Measurements from ENCODE around the gene IREB2. TPM values are rescaled to one million over a fixed set of nuclear protein-coding genes. Genes with fewer than 3 reads are reported as not detected.

Gene IREB2
- total and polyA plus RNA-seq, 4 donors, result 9.8 to 71.5 (median 38.4) TPM

DNA sequence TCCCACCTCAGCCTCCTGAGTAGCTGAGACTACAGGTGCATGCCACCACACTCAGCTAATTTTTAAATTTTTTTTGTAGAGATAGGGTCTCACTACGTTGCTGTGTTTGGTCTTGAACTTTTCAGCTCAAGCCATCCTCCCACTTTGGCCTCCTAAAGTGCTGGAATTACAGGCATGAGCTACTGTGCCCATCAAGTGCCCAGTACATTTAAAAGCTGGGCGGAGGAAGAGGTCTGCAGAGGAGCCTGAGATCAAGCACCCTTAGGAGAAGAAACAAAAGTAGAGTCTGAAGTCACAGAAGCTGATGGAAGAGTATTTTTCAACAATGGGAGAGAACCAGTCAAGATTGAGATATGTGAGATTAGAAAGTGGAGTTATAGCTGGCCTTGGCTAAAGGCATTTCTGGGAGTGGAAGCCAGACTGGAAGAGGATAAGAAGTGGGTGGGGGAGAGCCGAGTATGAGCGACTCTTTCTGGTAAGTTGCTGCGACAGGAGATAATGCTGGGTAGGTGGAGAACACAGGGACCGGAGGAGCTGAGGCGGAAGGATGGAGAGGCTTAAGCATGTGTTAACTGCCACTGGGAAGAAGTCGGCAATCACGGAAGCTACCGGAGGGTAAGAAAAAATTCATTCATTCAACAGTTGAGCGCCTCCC is 782 bp upstream of the IREB2 start:
- Histone ChIP-seq H3K36me3 (ENCODE audit: control insufficient read depth in 4 of 4, insufficient read depth in 4 of 4, low read length in 4 of 4) (peaks cover 2 to 15% (median 11%) of the 10 kb centered on the region in 4 donors), H3K9ac (ENCODE audit: insufficient read depth in 1 of 2, low read length in 2 of 2) (peak overlapping the region; percentile 65 to 71), H3K4me3 (peak overlapping the region; percentile 57), H3K27me3 (ENCODE audit: control insufficient read depth in 3 of 3, insufficient read depth in 3 of 3, low read length in 2 of 3) (peaks cover 0 to 2% (median 0%) of the 10 kb centered on the region in 3 donors), H3K4me1 (ENCODE audit: control insufficient read depth in 5 of 5, insufficient read depth in 5 of 5, low read length in 5 of 5) (peaks cover 3 to 16% (median 10%) of the 10 kb centered on the region in 5 donors), H3K27ac (ENCODE audit: low read depth in 1 of 2, low read length in 1 of 2) (peak overlapping the region; percentile 74 to 84), H3K9me3 (ENCODE audit: control insufficient read depth in 4 of 4, insufficient read depth in 3 of 4, low read length in 3 of 4) (no peaks in the 10 kb centered on the region)
- ATAC-seq (ENCODE audit: insufficient read depth, low FRiP score) (peak; percentile 5), DNase-seq (no peak)
- TF ChIP-seq, protein P1, sequence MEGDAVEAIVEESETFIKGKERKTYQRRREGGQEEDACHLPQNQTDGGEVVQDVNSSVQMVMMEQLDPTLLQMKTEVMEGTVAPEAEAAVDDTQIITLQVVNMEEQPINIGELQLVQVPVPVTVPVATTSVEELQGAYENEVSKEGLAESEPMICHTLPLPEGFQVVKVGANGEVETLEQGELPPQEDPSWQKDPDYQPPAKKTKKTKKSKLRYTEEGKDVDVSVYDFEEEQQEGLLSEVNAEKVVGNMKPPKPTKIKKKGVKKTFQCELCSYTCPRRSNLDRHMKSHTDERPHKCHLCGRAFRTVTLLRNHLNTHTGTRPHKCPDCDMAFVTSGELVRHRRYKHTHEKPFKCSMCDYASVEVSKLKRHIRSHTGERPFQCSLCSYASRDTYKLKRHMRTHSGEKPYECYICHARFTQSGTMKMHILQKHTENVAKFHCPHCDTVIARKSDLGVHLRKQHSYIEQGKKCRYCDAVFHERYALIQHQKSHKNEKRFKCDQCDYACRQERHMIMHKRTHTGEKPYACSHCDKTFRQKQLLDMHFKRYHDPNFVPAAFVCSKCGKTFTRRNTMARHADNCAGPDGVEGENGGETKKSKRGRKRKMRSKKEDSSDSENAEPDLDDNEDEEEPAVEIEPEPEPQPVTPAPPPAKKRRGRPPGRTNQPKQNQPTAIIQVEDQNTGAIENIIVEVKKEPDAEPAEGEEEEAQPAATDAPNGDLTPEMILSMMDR (IDR thresholded peaks at IDR 0.05; ENCODE audit: control extremely low read depth, extremely low read depth), result no peak
- 14 to 15% methylated on average over 11 of the region's 11 CpGs for WGBS, 2 donors

DNA sequence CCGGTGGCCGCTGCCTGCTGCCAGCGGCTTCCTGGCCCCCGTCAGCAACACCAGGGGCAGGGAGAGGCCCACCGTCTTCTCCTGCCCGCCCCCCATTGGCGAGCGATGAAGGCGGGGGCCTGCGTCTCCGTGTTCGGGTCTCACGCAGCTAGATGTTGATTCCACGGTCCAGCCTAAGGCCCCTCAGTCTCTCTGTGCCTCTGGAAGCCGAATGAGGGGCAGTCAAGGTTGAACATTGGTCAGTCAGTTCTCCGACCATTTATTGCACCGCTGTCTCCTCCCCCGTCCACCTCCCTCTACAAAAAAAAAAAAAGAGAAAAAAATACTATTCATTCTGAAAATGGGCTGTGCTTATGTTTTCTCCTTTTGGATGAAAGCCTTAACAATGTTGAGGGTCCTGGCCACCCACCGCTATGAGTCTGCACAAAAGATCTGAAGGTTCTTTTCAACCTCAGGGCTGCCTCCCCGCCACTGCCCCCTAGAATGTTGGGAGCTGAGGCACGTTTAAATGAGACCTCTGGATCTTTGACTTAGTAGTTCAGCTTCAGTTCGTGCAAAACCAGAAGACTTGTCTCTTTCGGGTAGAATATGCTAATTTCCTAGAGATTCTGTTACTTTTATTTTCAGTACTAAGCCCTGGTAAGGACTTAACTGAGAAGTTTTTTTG is 736 bp downstream of the IREB2 start:
- DNase-seq, result peak; percentile 23 to 57 (median 55)
- H3K9me3 ChIP-seq (ENCODE audit: control insufficient read depth in 4 of 4, insufficient read depth in 3 of 4, low read length in 3 of 4), result no peaks in the 10 kb centered on the region
- TF ChIP-seq, protein P1 (IDR thresholded peaks at IDR 0.05; ENCODE audit: control extremely low read depth, extremely low read depth), result no peak
- ATAC-seq (ENCODE audit: insufficient read depth, low FRiP score), result peak; percentile 14
- H3K36me3 ChIP-seq (ENCODE audit: control insufficient read depth in 4 of 4, insufficient read depth in 4 of 4, low read length in 4 of 4), result peaks cover 2 to 21% (median 17%) of the 10 kb centered on the region in 4 donors
- peak overlapping the region; percentile 95 to 96 for H3K27ac ChIP-seq (ENCODE audit: low read depth in 1 of 2, low read length in 1 of 2)
- H3K4me3 ChIP-seq, result peak overlapping the region; percentile 97
- 0 to 1% methylated on average over 23 of the region's 23 CpGs for WGBS, 2 donors
- H3K4me1 ChIP-seq (ENCODE audit: control insufficient read depth in 5 of 5, insufficient read depth in 5 of 5, low read length in 5 of 5), result peaks cover 3 to 22% (median 10%) of the 10 kb centered on the region in 5 donors
- H3K9ac ChIP-seq (ENCODE audit: insufficient read depth in 1 of 2, low read length in 2 of 2), result peak overlapping the region; percentile 91 to 98
- peaks cover 0 to 2% (median 0%) of the 10 kb centered on the region in 3 donors for H3K27me3 ChIP-seq (ENCODE audit: control insufficient read depth in 3 of 3, insufficient read depth in 3 of 3, low read length in 2 of 3)

DNA sequence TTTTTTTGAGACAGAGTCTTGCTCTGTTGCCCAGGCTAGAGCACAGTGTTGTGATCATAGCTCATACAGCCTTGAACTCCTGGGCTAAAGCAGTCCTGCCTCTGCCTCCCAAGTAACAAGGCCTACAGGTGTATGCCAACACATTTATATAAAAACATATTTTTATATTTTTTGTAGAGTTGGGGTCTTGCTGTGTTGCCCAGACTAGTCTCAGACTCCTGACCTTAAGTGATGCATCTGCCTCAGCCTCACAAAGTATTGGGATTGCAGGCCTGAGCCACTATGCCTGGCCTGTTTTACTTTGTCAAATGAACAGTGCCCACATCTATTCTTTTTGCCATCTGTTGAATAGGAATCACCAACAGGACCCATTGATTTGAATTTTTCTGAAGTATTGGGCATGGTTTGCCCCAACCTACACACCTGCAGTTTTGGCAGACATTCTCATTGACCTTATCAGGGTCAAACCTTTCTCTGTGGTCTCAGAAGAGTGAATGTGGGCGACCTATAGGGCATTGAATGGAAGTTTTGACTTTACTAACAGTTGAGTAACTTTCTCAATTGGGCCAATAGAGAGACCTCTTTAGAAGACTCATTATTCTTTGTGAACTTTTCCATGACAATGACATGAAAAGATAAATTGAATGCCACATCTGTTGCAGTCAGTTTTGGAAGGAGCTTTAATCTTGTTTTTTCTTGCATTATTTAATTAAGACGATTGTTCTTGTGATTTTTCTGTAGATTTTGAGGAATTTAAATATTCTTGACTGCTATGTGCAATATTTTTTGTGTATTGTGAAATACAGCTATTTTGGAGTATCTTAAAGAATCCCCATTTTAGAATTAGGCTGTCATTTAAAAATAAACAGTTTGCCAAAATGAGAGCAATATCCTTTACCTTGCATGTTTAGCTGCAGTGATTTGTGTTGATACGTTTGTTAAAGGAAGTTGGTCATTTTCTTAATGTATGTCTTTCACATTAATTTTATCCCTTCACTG is 2.7 kb downstream of the IREB2 start:
- peak overlapping the region in 1 of 2 donors; percentile 55 for H3K9ac ChIP-seq (ENCODE audit: insufficient read depth in 1 of 2, low read length in 2 of 2)
- ATAC-seq (ENCODE audit: insufficient read depth, low FRiP score) (no peak), DNase-seq (no peak)
- H3K36me3 ChIP-seq (ENCODE audit: control insufficient read depth in 4 of 4, insufficient read depth in 4 of 4, low read length in 4 of 4), result peaks cover 5 to 36% (median 20%) of the 10 kb centered on the region in 4 donors
- H3K4me3 ChIP-seq, result no peak overlapping the region
- WGBS, 2 donors, result 77 to 80% methylated on average over 3 of the region's 3 CpGs
- TF ChIP-seq, protein P1 (IDR thresholded peaks at IDR 0.05; ENCODE audit: control extremely low read depth, extremely low read depth), result no peak
- peaks cover 0 to 22% (median 10%) of the 10 kb centered on the region in 5 donors for H3K4me1 ChIP-seq (ENCODE audit: control insufficient read depth in 5 of 5, insufficient read depth in 5 of 5, low read length in 5 of 5)
- H3K27ac ChIP-seq (ENCODE audit: low read depth in 1 of 2, low read length in 1 of 2), result no peak overlapping the region
- no peaks in the 10 kb centered on the region for H3K27me3 ChIP-seq (ENCODE audit: control insufficient read depth in 3 of 3, insufficient read depth in 3 of 3, low read length in 2 of 3)
- no peaks in the 10 kb centered on the region for H3K9me3 ChIP-seq (ENCODE audit: control insufficient read depth in 4 of 4, insufficient read depth in 3 of 4, low read length in 3 of 4)
